A673 (cell line): ENCODE results near the gene HID1. TPM values are rescaled to one million over a fixed set of nuclear protein-coding genes. Genes with fewer than 3 reads are reported as not detected.

Source experiments
- BruUV-seq: library from RNA; stranded (reverse); fragments of 400-500 nt; replicated peaks from 2 replicates; lab custom pipeline; 2021; lab: Mats Ljungman, UMichigan
- CTCF ChIA-PET: fragments of 300-600 bp; sonication (Branson Sonifier 250); formaldehyde crosslinking; loops from one replicate; lab custom pipeline; 2022; ENCODE audit warnings: antibody characterized with exemption; lab: Charles Lee
- POLR2A ChIA-PET: fragments of 300-600 bp; sonication (Branson Sonifier 250); formaldehyde crosslinking; loops from one replicate; lab custom pipeline; 2022; ENCODE audit warnings: antibody characterized with exemption; ENCODE audit not compliant: low non-redundant PET; lab: Charles Lee
- DNase-seq: peaks from one replicate; pipeline ENCODE4 v3.0.0-alpha.2; 2015; ENCODE audit warnings: low spot score
- H3K27ac ChIP-seq: fragments of 200-600 bp; sonication (generic); 2 replicates; pipeline ENCODE4 v1.5.1; 2016; ENCODE audit warnings: mixed run types, low read depth, mild to moderate bottlenecking, mixed read lengths, antibody characterized with exemption, low read length; ENCODE audit not compliant: poor library complexity, severe bottlenecking
- H3K27me3 ChIP-seq: fragments of 200-600 bp; sonication (generic); replicated peaks from 2 replicates; pipeline ENCODE4 v1.6.1; 2017; ENCODE audit warnings: mixed run types, low read depth, mild to moderate bottlenecking, mixed read lengths, antibody characterized with exemption, low read length; ENCODE audit not compliant: insufficient read depth, poor library complexity
- H3K36me3 ChIP-seq: fragments of 200-600 bp; sonication (generic); 2 replicates; pipeline ENCODE4 v1.6.1; 2016; ENCODE audit warnings: mixed run types, mild to moderate bottlenecking, mixed read lengths, antibody characterized with exemption, low read length; ENCODE audit not compliant: insufficient read depth, poor library complexity, severe bottlenecking
- H3K4me1 ChIP-seq: fragments of 200-600 bp; sonication (generic); 2 replicates; pipeline ENCODE4 v1.6.1; 2017; ENCODE audit warnings: mixed run types, mild to moderate bottlenecking, mixed read lengths, antibody characterized with exemption, low read length; ENCODE audit not compliant: insufficient read depth, poor library complexity, severe bottlenecking
- H3K4me3 ChIP-seq: fragments of 200-600 bp; sonication (generic); 2 replicates; pipeline ENCODE4 v1.5.1; 2016; ENCODE audit warnings: low read depth, mixed run types, mild to moderate bottlenecking, mixed read lengths, low read length; ENCODE audit not compliant: poor library complexity, severe bottlenecking
- H3K9me3 ChIP-seq: fragments of 200-600 bp; sonication (generic); 2 replicates; pipeline ENCODE4 v1.6.1; 2016; ENCODE audit warnings: mixed run types, low read depth, mild to moderate bottlenecking, mixed read lengths, antibody characterized with exemption, low read length; ENCODE audit not compliant: poor library complexity, severe bottlenecking
- EZH2 ChIP-seq: fragments of 200-600 bp; sonication (generic); IDR thresholded peaks from 2 replicates; pipeline ENCODE4 v1.6.1; 2017; ENCODE audit warnings: borderline replicate concordance, low read depth, mild to moderate bottlenecking, mixed read lengths, antibody characterized with exemption, low read length; ENCODE audit not compliant: poor library complexity, severe bottlenecking
- intact Hi-C: fragments of 100-400 bp; cut with micrococcal nuclease; formaldehyde crosslinking; loops from one replicate; pipeline ENCODE4 v1.10.0; 2022; ENCODE audit not compliant: unreplicated experiment
- total RNA-seq: library from RNA; stranded (reverse); gene quantifications from 2 replicates; pipeline ENCODE4 v1.2.3, GENCODE V29; 2021
- TF ChIP-seq, protein P1 (sequence below): fragments of 300-800, 200-600 bp; sonication (generic); conservative IDR thresholded peaks from 2 replicates; pipeline ENCODE4 v1.5.1; 2017; ENCODE audit warnings: low read depth, mild to moderate bottlenecking, antibody characterized with exemption, low read length, moderate library complexity, mixed read lengths

The HID1 gene
- total RNA-seq, 1 experiment from 2014 or later: 1.2 TPM

DNA sequence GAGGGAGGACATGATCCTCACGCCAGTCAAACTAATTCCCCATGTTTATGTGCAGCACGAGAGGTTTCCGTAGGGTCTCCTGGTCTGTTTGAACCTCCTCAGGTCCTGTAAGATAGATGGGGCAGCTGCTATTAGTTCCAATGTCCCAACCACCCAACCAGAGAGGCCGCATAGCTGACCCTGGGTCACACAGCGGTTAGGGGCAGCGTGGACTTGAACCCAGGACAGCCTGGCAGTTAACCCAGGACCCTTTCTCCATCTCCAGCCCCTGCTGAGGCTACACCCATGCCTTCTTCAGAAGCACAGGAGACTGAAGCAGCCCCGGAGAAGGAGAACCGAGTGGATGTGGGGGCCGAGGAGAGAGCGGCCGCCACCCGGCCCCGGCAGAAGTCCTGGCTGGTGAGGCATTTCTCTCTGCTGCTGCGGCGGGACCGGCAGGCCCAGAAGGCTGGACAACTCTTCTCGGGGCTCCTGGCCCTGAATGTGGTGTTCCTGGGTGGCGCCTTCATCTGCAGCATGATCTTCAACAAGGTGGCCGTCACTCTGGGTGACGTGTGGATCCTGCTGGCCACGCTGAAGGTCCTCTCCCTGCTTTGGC lies 31.3 kb downstream of the HID1 start:
- Histone ChIP-seq H3K4me1 (no peaks in the 10 kb centered on the region), H3K4me3 (no peak overlapping the region), H3K36me3 (no peaks in the 10 kb centered on the region), H3K27me3 (peaks cover 93% of the 10 kb centered on the region), H3K27ac (no peak overlapping the region), H3K9me3 (no peaks in the 10 kb centered on the region)
- no peak for TF ChIP-seq EZH2
- TF ChIP-seq, protein P1, sequence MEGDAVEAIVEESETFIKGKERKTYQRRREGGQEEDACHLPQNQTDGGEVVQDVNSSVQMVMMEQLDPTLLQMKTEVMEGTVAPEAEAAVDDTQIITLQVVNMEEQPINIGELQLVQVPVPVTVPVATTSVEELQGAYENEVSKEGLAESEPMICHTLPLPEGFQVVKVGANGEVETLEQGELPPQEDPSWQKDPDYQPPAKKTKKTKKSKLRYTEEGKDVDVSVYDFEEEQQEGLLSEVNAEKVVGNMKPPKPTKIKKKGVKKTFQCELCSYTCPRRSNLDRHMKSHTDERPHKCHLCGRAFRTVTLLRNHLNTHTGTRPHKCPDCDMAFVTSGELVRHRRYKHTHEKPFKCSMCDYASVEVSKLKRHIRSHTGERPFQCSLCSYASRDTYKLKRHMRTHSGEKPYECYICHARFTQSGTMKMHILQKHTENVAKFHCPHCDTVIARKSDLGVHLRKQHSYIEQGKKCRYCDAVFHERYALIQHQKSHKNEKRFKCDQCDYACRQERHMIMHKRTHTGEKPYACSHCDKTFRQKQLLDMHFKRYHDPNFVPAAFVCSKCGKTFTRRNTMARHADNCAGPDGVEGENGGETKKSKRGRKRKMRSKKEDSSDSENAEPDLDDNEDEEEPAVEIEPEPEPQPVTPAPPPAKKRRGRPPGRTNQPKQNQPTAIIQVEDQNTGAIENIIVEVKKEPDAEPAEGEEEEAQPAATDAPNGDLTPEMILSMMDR: no peak
- CTCF ChIA-PET: no interaction called here
- intact Hi-C loops: no loop called here
- DNase-seq: no peak
- BruUV-seq: no TSS peak
- POLR2A ChIA-PET: no interaction called here

DNA sequence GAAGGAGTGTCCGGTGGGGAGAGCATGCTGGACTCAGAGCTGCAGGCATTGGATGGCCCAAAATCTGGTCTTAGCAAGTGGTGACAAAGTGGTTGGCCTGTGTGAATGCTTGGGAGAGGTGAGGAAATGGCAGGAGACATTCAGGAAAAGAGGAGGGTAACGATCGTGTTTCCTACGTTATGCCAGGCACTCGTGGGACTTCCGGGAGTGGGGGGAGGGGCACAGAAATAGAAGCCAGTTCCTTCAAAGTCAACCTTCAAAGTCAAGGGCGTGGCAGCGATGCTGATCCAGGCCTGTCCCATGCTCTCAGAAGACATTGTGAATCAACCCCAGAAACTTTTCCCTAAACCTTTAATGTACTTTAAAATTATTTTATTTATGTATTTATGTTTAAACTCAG lies 33.0 kb downstream of the HID1 start:
- Histone ChIP-seq H3K27ac (no peak overlapping the region), H3K4me1 (no peaks in the 10 kb centered on the region), H3K4me3 (no peak overlapping the region), H3K9me3 (no peaks in the 10 kb centered on the region), H3K36me3 (no peaks in the 10 kb centered on the region), H3K27me3 (peaks cover 96% of the 10 kb centered on the region)
- POLR2A ChIA-PET: no interaction called here
- intact Hi-C loops: no loop called here
- BruUV-seq: no TSS peak
- CTCF ChIA-PET: no interaction called here
- no peak for DNase-seq
- no peak for TF ChIP-seq EZH2
- TF ChIP-seq, protein P1: no peak

DNA sequence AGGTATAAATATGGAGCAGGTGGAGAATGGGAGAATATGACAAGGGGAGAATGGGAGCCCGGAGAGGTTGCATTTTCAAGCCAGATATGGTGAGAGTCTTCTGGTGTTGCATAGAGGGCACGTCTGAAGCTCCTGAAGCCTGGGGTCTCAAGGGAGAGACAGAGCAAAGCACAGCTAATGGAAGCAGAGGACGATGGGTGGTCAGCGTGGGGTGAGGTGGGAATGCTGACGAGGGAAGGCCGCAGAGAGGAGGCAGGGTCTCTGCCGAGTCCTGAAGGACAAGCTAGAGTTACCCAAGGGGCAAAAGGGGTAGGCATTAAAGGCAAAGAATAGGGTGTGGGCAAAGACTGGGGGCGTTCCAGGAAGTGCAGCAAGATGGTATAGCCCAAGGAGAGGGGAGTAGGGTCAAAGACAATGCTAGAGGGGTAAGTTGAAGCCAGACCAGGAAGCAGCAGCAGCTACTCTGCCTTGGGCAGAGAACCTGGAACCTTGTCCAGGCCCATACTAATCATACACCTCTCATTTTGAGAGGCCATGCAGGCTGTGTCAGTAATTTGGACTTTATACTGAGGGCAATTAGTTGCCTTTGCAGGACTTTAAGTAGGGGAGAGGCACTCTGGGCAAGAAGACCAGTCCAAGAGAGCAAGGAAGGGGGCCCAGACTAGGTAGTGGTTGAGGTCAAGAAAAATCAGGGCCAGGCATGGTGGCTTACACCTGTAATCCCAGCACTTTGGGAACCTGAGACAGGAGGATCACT lies 34.2 kb downstream of the HID1 start:
- ChIA-PET POLR2A (interaction anchor here (0.6 kb wide), 1 partner anchor 629 kb away, joined by 12 read pairs; no protein-coding TSS in a partner anchor), CTCF (no interaction called here)
- Histone ChIP-seq H3K36me3 (no peaks in the 10 kb centered on the region), H3K27me3 (peaks cover 96% of the 10 kb centered on the region), H3K4me3 (no peak overlapping the region), H3K4me1 (no peaks in the 10 kb centered on the region), H3K27ac (no peak overlapping the region), H3K9me3 (no peaks in the 10 kb centered on the region)
- intact Hi-C loops: no loop called here
- no TSS peak for BruUV-seq
- TF ChIP-seq, protein P1: no peak
- TF ChIP-seq EZH2: no peak
- DNase-seq: no peak
